Stimulated activated naive B cell treated with anti-CD40 and anti-IgM and Interleukin-4, amounts not matched to agents 10 μg/mL and 1 μg/mL and 100 μg/mL, for 72 hours (primary cell): Measurements from ENCODE around the gene MYOF.
A peak's percentile ranks its signal among the peaks of the same experiment; 100 is the strongest.
"Not testable (repeated sequence)": the region's sequence is repeated elsewhere in the genome, so short reads cannot be mapped to it uniquely, and the experiment has no call there.

Experiments used
- ATAC-seq, 2 donors: fragments of 150-1000 bp; cut with Tn5 transposase; replicated peaks; 2 replicates each; pipeline ENCODE4 v1.10.0; 2021; ENCODE audit warnings: moderate library complexity in 1 of 2
- DNase-seq: peaks from one replicate; pipeline ENCODE4 v3.0.0; 2021
- H3K27ac Mint-ChIP-seq: one replicate; pipeline ENCODE4 v1.8.0; 2022; ENCODE audit warnings: mild to moderate bottlenecking, mixed read lengths
- H3K27me3 Mint-ChIP-seq, 2 donors: one replicate each; pipeline ENCODE4 v1.8.0; 2022; ENCODE audit warnings: mixed read lengths in 2 of 2
- H3K36me3 Mint-ChIP-seq, 2 donors: one replicate each; pipeline ENCODE4 v1.8.0; 2022; ENCODE audit warnings: mixed read lengths in 2 of 2, mild to moderate bottlenecking in 1 of 2
- H3K4me1 Mint-ChIP-seq, 2 donors: one replicate each; pipeline ENCODE4 v1.8.0; 2022; ENCODE audit warnings: mixed read lengths in 2 of 2, mild to moderate bottlenecking in 1 of 2
- H3K4me3 Mint-ChIP-seq, 2 donors: one replicate each; pipeline ENCODE4 v1.8.0; 2022; ENCODE audit warnings: mild to moderate bottlenecking in 2 of 2, mixed read lengths in 2 of 2, moderate library complexity in 1 of 2
- H3K9me3 Mint-ChIP-seq, 2 donors: one replicate each; pipeline ENCODE4 v1.8.0; 2022; ENCODE audit warnings: mixed read lengths in 2 of 2, mild to moderate bottlenecking in 1 of 2

The MYOF gene

DNA sequence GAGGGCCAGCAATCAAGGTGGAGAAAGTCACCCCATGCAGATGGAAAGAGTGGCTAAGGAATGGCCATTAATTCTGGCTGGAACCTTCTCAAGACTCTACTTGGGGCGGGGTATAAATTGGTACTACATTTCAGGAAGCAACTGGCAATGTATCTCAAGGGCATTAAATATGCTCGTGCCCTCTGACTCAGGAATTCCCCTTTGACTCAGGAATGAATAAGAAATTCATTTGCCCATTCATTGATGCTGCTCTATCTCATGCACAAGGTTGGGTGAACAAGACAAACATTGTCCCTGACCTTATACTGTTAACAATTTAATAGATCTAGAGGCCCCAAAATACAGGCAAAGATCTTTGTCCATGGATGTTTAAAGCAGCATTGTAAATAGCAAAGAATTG is 188.1 kb downstream of the MYOF start:
- Mint-ChIP-seq H3K27me3 (no peaks in the 10 kb centered on the region), H3K27ac (no peak overlapping the region), H3K4me1 (peaks cover 3 to 6% of the 10 kb centered on the region in 2 donors), H3K36me3 (no peaks in the 10 kb centered on the region), H3K9me3 (no peaks in the 10 kb centered on the region), H3K4me3 (no peak overlapping the region)
- peak; percentile 84 to 85 for ATAC-seq
- no peak for DNase-seq

DNA sequence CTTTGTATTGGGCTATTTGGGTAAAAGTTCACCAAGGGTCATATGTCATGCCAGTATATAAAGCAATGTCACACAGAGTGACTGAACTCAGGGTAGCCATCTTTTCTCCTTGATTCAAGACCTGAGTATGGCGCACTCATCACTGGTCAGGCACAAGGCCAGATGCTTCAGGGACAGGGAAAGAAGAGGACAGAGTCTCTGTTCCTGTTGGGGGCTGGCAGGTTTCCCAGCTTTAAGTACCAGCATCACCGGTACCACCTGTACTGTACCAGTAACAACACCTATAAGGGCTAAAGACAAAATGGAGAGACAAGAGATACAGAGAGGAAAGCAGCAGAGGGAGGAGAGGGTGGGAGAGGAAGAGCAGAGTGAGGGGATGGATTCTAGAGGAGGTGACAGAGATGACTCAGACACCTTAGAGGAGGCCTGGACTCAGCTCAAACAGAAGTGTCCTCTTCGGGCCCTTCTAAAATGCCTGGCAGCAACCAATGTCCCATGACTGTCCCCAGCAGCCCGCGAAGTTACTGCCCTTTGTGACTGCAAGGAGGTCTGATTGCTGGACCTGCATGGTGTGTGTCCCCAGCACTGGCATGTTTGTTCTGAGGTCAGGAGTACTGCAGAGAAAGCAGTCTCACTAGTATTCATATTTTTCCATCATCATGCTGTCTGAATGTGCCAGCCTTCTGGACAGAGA is 191.3 kb downstream of the MYOF start:
- no peaks in the 10 kb centered on the region for H3K27me3 Mint-ChIP-seq
- no peak overlapping the region for H3K27ac Mint-ChIP-seq
- no peak overlapping the region for H3K4me3 Mint-ChIP-seq
- no peak for ATAC-seq
- no peak for DNase-seq
- H3K9me3 Mint-ChIP-seq, result no peaks in the 10 kb centered on the region
- H3K4me1 Mint-ChIP-seq, result peaks cover 3 to 6% of the 10 kb centered on the region in 2 donors
- H3K36me3 Mint-ChIP-seq, result no peaks in the 10 kb centered on the region

GRCh38 chr10:93288679-93289634 is 193.2 kb downstream of the MYOF start:
- Mint-ChIP-seq H3K27ac (no peak overlapping the region), H3K4me3 (no peak overlapping the region), H3K36me3 (no peaks in the 10 kb centered on the region)

GRCh38 chr10:93287775-93288174 is 194.4 kb downstream of the MYOF start:
- ATAC-seq (no peak), DNase-seq (no peak)
- no peak overlapping the region for H3K27ac Mint-ChIP-seq
- no peaks in the 10 kb centered on the region for H3K36me3 Mint-ChIP-seq
- H3K9me3 Mint-ChIP-seq, result no peaks in the 10 kb centered on the region
- H3K27me3 Mint-ChIP-seq, result peaks cover 0 to 4% of the 10 kb centered on the region in 2 donors
- peaks cover 6% of the 10 kb centered on the region in 2 donors for H3K4me1 Mint-ChIP-seq
- no peak overlapping the region for H3K4me3 Mint-ChIP-seq

More at GRCh38 chr10:93288679-93289634, 193.2 kb downstream of the MYOF start:
- Mint-ChIP-seq H3K4me1 (peaks cover 4 to 5% of the 10 kb centered on the region in 2 donors), H3K9me3 (no peaks in the 10 kb centered on the region), H3K27me3 (no peaks in the 10 kb centered on the region)
- ATAC-seq (peak in 1 of 2 donors; percentile 27), DNase-seq (peak; percentile 29)

DNA sequence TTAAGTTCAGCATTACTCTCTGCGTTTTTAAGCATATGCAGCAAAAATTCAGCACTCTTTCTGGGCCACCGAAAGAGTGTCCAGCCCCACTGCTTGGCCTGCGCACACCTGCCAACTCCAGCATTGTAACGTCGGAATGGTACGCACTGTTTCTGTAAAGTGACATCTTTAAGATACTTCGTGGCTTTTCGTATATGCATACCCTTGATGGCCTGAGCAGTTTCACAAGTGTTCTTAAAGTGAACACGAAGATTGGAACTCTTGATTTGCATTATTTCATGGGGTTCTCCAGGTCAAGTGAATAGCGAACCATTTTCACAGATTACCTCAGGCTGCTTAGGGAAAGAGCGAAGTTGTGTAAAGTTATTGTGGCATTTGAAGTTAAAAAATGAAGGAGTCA is 197.9 kb downstream of the MYOF start:
- not testable (repeated sequence) for H3K27me3 Mint-ChIP-seq, H3K4me1 Mint-ChIP-seq, ATAC-seq, H3K9me3 Mint-ChIP-seq, H3K27ac Mint-ChIP-seq, DNase-seq, H3K4me3 Mint-ChIP-seq, H3K36me3 Mint-ChIP-seq

- Mint-ChIP-seq H3K27ac (no peak overlapping the region), H3K4me1 (peaks cover 6% of the 10 kb centered on the region in 2 donors), H3K27me3 (peaks cover 0 to 4% of the 10 kb centered on the region in 2 donors), H3K36me3 (no peaks in the 10 kb centered on the region), H3K9me3 (peaks cover 0 to 2% of the 10 kb centered on the region in 2 donors), H3K4me3 (no peak overlapping the region)
- no peak for DNase-seq
- no peak for ATAC-seq
Observed at GRCh38 chr10:93281367-93281720, 200.8 kb downstream of the MYOF start.

- Mint-ChIP-seq H3K4me3 (no peak overlapping the region), H3K36me3 (no peaks in the 10 kb centered on the region), H3K27me3 (peaks cover 0 to 4% of the 10 kb centered on the region in 2 donors), H3K27ac (no peak overlapping the region), H3K4me1 (peaks cover 6% of the 10 kb centered on the region in 2 donors), H3K9me3 (peaks cover 0 to 2% of the 10 kb centered on the region in 2 donors)
- DNase-seq, result no peak
- no peak for ATAC-seq
Observed at GRCh38 chr10:93280699-93281366, 201.3 kb downstream of the MYOF start.

DNA sequence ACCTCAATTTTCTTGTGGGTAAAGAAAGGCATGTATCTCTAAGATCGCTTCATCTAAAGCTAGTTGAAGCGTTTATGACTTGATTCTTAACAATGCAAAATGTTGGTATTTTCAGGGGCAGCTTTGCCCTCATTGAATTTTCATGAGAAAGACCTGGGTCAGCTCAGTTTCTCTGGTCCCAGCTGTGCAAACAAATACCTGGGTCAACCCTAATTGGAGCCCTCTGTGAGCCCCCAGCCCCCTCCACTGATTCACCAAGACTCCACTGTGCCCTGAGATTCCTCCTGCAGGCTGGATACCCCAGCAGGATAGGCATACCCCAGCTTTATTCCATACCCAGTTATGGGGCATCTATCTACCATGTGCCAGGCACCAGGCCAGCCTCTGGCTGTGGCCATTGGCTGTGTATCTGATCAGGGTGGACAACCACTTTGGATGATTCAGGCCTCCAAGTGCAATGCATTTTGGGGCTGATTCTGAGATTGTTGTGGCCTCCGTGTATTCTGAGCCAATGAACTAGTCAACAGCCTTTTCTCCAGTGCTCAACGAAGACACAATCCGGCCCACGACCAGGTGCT is 201.9 kb downstream of the MYOF start:
- Mint-ChIP-seq H3K4me3 (no peak overlapping the region), H3K36me3 (no peaks in the 10 kb centered on the region), H3K27me3 (peaks cover 0 to 4% of the 10 kb centered on the region in 2 donors), H3K9me3 (peaks cover 0 to 2% of the 10 kb centered on the region in 2 donors), H3K4me1 (peaks cover 3 to 6% of the 10 kb centered on the region in 2 donors), H3K27ac (no peak overlapping the region)
- no peak for ATAC-seq
- no peak for DNase-seq

GRCh38 chr10:93277360-93277759 is 204.8 kb downstream of the MYOF start:
- no peaks in the 10 kb centered on the region for H3K36me3 Mint-ChIP-seq
- peaks cover 4 to 9% of the 10 kb centered on the region in 2 donors for H3K4me1 Mint-ChIP-seq
- no peak for DNase-seq
- H3K27ac Mint-ChIP-seq, result no peak overlapping the region
- H3K9me3 Mint-ChIP-seq, result peaks cover 0 to 2% of the 10 kb centered on the region in 2 donors
- H3K4me3 Mint-ChIP-seq, result no peak overlapping the region
- H3K27me3 Mint-ChIP-seq, result no peaks in the 10 kb centered on the region
- ATAC-seq, result no peak

DNA sequence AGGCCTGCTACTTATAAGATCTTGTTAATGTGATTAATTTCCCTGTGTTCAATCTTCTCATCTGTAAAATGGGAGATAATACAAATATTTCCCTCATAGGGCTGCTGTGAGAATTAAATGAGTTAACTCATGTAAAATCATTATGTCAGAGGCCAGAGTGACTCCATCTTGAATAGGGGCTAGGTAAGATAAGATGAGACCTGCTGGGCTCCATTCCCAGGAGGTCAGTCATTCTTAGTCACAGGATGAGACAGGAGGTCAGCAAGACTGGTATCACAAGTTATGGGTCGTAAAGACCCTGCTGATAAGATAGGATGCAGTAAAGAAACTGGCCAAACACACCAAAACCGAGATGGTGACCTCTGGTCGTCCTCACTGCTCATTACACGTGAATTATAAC is 207.7 kb downstream of the MYOF start:
- Mint-ChIP-seq H3K9me3 (peaks cover 4 to 5% of the 10 kb centered on the region in 2 donors), H3K27ac (no peak overlapping the region), H3K27me3 (peaks cover 0 to 4% of the 10 kb centered on the region in 2 donors), H3K4me1 (peaks cover 5 to 16% of the 10 kb centered on the region in 2 donors), H3K36me3 (peaks cover 0 to 3% of the 10 kb centered on the region in 2 donors), H3K4me3 (no peak overlapping the region)
- ATAC-seq (no peak), DNase-seq (no peak)

GRCh38 chr10:93272884-93273675 is 209.1 kb downstream of the MYOF start:
- peaks cover 0 to 7% of the 10 kb centered on the region in 2 donors for H3K36me3 Mint-ChIP-seq
- DNase-seq (no peak), ATAC-seq (no peak)
- no peak overlapping the region for H3K4me3 Mint-ChIP-seq
- H3K27me3 Mint-ChIP-seq, result peaks cover 0 to 4% of the 10 kb centered on the region in 2 donors
- peaks cover 10 to 26% of the 10 kb centered on the region in 2 donors for H3K4me1 Mint-ChIP-seq
- peak overlapping the region; percentile 47 for H3K27ac Mint-ChIP-seq
- H3K9me3 Mint-ChIP-seq, result peaks cover 5 to 7% of the 10 kb centered on the region in 2 donors

GRCh38 chr10:93271347-93271746 is 210.8 kb downstream of the MYOF start:
- no peak overlapping the region for H3K4me3 Mint-ChIP-seq
- H3K27ac Mint-ChIP-seq, result no peak overlapping the region
- H3K9me3 Mint-ChIP-seq, result peaks cover 2 to 7% of the 10 kb centered on the region in 2 donors
- ATAC-seq, result no peak
- peaks cover 0 to 4% of the 10 kb centered on the region in 2 donors for H3K27me3 Mint-ChIP-seq
- H3K4me1 Mint-ChIP-seq, result peaks cover 21 to 43% of the 10 kb centered on the region in 2 donors
- DNase-seq, result no peak
- peaks cover 0 to 7% of the 10 kb centered on the region in 2 donors for H3K36me3 Mint-ChIP-seq

GRCh38 chr10:93269281-93269680 is 212.9 kb downstream of the MYOF start:
- Mint-ChIP-seq H3K36me3 (peaks cover 1 to 7% of the 10 kb centered on the region in 2 donors), H3K27ac (no peak overlapping the region)
- ATAC-seq, result no peak

More at GRCh38 chr10:93269281-93269680, 212.9 kb downstream of the MYOF start:
- Mint-ChIP-seq H3K9me3 (peaks cover 5 to 7% of the 10 kb centered on the region in 2 donors), H3K27me3 (peaks cover 0 to 4% of the 10 kb centered on the region in 2 donors), H3K4me1 (peaks cover 21 to 44% of the 10 kb centered on the region in 2 donors), H3K4me3 (no peak overlapping the region)
- DNase-seq, result no peak
